NCI-H128 (cell line): ENCODE measurements around the gene SQOR.
A peak's percentile ranks its signal among the peaks of the same experiment; 100 is the strongest.

Source experiments
- DNase-seq: peaks from one replicate; lab custom pipeline; 2025; ENCODE audit not compliant: unreplicated experiment; lab: John Stamatoyannopoulos, UW

The SQOR gene

DNA sequence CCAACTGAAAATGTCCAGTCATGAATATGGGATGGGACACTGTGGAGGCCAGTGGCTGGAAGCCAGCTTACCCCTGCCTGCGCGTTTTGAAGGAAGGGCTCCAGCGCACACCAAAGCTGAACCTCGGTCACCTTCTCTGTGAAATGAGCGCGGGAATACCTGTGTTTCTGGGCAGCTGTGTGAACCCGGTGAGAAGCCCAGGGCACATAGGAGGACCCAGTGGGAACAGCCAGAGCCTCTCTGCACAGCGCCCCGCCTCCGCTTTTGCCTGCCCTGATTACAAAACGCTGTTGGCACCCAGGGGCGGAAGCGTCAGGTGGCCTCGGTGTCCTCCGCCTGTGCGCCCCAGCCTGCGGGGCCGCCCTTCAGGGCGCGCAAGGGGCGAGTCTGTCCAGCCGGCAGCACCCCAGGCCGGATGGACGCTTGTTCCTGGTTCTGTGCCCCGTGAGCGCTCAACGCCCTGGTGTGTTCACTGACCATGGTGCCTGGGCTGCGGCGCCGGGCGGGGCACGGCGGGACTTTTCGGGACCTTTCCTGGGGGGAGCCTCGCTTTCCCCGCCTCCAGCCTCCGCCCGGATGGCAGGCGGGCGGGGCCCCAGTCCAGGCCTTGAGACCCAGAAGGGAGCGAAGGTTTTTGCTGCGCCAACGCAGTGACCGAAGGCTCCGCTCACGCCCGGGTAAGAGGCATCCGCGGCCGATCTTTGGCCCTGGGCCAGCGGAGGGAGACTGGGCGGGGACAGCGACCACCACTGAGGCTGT lies at the start of gene SQOR:
TSS of gene SQOR (plus strand) at position 598 of the 759 bp plus-strand sequence. CDS start 23,895 bp downstream, outside the sequence.
- no peak for DNase-seq

- no peak for DNase-seq
These were observed 49.6 kb upstream of the SQOR start for GRCh38 chr15:45585069-45585791.

DNA sequence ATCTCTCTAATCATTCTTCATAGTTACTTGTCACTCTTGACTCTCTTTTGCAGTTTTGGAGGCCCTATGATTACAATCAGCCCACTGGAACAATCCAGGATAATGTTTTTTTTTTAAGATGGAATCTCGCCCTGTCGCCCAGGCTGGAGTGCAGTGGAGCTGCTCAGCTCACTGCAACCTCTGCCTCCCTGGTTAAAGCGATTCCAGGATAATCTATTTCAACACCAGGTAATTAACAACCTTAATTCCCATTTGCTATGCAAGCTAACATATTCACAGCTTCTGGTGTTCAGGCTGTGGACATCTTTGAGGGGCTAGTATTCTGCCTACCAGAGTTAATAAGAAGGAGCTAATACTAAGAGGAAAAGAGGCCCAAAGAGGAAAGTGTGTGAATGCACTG lies 48.7 kb upstream of the SQOR start:
- no peak for DNase-seq

DNA sequence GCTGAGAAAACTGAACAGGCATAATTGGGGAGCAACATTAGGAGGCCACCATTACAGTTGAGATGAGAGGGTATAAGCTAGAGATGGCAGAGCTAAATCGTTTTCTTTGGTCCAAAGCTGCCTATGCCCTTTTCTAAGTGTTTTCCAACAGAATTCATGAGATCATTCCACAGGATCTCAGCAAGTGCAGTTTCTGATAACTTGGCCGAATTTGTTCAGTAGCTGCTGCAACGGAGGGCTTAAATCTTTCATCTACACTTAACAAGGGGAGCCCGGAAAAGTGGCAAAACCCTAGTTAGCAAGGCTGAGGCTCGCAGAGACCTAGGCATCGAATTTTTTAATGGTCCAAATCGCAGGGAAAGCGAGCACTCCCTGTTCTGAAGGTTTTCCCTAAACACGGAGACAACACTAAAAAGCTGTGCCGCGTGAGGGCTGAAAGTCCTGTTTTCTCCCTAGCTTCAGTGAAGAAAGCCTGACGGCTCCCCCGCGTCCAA lies 48.2 kb upstream of the SQOR start:
- no peak for DNase-seq

GRCh38 chr15:45587095-45587862 lies 47.5 kb upstream of the SQOR start, which contains the start of gene BLOC1S6:
Gene BLOC1S6 (plus strand): TSS chr15:45587379. CDS start chr15:45587444, 65 bp downstream.
- peak; percentile 84 for DNase-seq

- no peak for DNase-seq
These were observed 47.0 kb upstream of the SQOR start for GRCh38 chr15:45587863-45588170.

DNA sequence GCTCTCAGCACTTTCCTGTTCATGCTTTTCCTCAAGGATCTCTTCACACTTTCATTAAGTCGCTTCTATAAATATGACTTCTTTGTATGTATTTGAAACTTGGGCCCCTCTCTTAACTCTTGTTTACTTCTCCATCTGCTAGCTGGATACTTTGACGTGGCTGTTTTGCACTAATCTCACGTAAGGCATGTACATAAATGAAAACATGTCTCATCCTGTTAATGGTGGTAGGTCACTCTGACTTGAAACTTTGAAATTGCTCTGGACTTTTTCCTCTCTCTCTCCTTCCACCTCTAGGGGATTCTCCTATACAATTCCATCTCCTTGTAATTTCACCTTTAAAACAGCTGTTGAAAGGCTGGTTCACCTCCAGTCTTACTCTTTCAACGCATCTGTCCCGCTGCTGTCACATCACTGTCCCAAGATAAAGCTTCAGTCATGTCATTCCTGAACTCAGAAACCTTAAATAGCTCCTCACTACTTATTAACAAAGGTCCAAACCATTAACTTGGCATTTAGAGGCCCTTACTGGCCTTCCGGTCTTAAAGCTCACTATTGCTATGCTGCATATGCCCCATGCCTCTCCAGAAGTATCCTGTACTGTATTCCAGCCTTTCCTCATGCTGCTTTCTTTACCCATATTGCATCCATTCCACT lies 46.5 kb upstream of the SQOR start:
- DNase-seq = no peak

GRCh38 chr15:45589256-45589655 lies 45.6 kb upstream of the SQOR start:
- no peak for DNase-seq

- no peak for DNase-seq
These were observed 40.5 kb upstream of the SQOR start for GRCh38 chr15:45594319-45594718.

- no peak for DNase-seq
These were observed 39.8 kb upstream of the SQOR start for GRCh38 chr15:45594835-45595530.

DNA sequence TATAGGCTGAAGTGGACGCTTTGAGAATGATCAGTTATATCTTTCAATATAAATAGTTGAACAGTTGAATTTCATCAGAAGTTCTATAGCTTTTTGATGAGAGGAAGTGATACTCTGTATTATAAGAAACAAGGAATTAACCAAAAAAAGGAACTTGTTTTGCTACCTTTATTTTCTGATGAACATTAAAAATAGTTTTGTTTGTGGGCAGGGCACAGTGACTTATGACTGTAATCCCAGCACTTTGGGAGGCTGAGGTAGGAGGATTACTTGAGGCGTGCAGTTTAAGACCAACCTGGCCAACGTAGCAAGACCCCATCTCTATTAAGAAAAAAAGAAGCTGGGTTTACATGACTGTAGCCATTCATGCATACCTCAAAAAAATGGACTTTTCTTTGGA lies 30.9 kb upstream of the SQOR start:
- DNase-seq = no peak

GRCh38 chr15:45604326-45604725 lies 30.5 kb upstream of the SQOR start:
- DNase-seq = no peak

- no peak for DNase-seq
These were observed 28.4 kb upstream of the SQOR start for GRCh38 chr15:45606413-45606812.

DNA sequence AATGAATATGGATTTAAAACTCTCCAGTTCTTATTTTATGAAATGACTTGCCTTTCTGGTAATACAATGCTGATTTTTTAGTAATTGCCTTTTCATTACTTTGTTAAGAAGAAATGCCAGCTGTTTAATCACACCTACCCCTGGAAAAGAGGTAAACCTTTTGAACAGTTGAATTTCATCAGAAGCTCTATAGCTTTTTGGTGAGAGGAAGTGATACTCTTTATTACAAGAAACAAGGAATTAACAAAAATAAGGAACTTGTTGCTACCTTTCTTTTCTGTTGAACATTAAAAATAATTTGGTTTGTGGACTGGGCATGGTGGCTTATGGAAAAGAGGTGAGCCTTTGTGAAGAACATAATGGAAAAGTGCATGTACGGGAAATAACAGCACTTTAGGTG lies 28.0 kb upstream of the SQOR start:
- no peak for DNase-seq

DNA sequence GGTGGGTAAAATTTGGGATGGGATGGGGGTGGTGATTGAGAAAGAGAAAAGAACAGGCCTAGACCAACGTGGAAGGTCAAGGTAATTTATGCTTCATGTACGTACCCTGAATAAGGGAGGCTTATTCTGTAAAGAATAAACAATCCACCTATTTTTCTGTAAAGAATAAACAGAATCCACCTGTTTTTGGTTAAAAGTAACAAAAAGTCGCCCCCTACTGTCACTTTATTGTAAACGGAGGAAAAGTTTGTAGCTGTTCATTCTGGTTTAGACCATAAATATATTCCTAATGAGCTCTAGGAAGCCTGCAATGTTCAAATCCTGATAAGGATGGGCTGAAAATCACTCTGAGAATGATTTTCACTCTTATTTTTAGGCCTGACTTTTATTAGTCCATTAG lies 23.5 kb upstream of the SQOR start:
- no peak for DNase-seq

GRCh38 chr15:45612790-45613415 lies 21.9 kb upstream of the SQOR start:
- DNase-seq = no peak

DNA sequence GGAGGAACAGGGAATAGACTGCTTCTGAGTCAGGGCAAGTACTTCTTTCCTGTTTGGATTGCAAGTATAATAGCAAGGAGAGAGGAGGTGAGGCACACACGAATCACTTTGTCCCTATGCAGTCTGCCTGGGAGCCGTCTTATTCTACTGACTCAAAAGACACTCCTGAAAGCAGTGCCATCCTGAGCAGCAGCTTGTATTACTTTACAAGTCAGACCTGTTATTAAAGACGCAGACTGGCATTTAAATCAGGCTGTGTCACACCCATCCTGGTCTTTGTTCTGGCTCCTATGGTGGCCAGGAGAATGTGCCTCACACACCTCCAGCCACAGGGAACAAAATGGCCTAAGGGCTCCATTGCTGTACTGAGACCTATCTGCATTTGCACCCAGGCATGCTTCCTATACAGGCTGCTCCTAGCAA lies 17.9 kb upstream of the SQOR start:
- DNase-seq = no peak

- peak; percentile 33 for DNase-seq
These were observed 16.0 kb upstream of the SQOR start for GRCh38 chr15:45618813-45619212.

DNA sequence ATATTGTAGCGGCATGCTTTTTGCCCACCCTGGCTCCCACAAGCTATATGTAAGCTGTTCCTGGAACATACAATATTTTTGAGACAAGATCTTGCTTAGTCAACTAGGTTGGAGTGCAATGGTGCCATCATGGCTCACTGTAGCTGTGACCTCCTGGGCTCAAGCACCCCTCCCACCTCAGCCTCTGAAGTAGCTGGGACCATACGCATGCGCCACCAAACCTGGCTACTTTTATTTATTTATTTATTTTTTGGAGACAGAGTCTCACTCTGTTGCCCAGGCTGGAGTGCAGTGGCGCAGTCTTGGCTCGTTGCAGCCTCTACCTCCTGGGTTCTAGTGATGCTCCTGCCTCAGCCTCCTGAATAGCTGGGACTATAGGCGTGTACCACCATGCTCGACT lies 6.7 kb upstream of the SQOR start:
- DNase-seq = no peak
